Measurements from ENCODE around the gene HOMEZ. TPM values are rescaled to one million over a fixed set of nuclear protein-coding genes. Genes with fewer than 3 reads are reported as not detected.
"Not testable (repeated sequence)": the region's sequence is repeated elsewhere in the genome, so short reads cannot be mapped to it uniquely, and the experiment has no call there.

HOMEZ gene
- total RNA-seq, 1 donor from 2014 or later = 12.3 TPM

DNA sequence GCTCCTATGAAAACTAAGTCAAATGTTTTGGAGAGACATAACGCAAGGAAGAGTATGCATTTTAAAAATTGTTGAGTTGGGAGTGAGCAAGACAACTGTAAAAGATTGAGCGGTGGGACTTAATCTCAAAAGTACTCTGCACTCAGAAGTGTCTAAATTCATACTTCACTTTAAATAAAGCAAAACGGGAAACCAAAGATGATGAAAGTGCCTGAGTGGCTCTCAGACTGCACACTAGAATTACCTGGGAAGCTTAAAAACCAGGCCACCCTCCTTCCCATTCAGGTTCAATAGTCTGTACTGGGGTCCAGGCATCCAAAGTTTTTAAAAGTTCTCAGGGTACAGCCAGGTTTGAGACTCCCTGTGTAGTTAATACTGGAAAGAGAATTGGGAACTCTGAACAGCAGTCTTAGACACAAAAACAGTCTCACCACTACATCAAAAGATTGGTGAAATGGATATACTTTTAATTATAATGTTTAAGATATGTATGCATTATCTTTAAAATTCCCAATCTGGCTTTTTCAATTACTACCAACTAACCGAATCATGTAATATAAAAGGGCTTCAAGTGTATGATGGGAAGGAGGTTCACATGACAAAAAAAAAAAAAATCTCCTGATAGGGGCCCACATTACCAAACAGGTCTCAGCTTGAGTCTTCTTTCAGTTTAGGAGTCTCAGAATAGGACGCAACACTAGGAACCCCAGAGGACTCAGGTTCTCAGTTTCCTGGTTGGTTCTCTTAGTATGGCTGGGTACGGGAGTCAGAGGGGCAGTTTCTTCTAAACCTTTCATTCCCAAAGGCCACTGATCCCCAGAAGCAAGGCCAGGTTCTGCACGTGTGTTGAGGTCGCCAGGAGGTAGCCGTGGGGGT lies 1.0 kb downstream of the HOMEZ start:
- peak; percentile 54 for DNase-seq (ENCODE audit: low spot score)

DNA sequence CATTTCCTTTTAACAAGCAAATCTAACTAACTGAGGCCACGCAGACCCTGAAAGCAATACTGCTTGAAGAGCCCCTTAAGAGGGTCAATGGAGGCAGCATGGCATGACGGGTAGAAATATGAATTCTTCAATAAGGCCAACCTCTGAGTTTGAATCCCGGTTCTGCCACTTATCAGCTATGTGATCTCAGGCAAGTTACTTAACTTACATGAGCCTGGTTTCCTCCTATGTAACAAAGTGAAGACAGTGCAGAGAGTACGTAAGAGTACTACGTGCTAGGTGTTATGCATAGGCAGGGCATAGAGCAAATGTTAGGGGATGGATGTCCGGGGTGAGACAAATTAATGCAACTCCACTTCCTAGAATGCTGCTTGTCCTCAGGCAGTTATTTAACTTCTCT lies 4.7 kb downstream of the HOMEZ start:
- DNase-seq (ENCODE audit: low spot score) = no peak

DNA sequence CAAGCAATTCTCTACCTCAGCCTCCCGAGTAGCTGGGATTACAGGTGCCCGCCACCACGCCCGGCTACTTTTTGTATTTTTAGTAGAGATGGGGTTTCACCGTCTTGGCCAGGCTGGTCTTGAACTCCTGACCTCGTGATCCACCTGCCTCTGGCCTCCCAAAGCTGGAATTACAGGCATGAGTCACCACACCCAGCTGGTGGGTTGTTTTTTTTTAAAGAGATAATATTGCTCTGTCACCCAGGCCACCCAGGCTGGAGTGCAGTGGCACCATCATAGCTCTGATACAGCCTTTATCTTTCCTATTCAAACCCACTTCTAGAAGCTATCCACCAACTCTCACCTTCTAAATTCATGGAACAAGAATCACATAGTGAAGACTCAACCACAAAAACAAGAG lies 8.0 kb downstream of the HOMEZ start:
- DNase-seq (ENCODE audit: low spot score) = not testable (repeated sequence)

GRCh38 chr14:23277189-23277588 lies 8.7 kb downstream of the HOMEZ start:
- no peak for DNase-seq (ENCODE audit: low spot score)

- no peak for DNase-seq (ENCODE audit: low spot score)
These were observed 10.5 kb downstream of the HOMEZ start for GRCh38 chr14:23275412-23275811.

DNA sequence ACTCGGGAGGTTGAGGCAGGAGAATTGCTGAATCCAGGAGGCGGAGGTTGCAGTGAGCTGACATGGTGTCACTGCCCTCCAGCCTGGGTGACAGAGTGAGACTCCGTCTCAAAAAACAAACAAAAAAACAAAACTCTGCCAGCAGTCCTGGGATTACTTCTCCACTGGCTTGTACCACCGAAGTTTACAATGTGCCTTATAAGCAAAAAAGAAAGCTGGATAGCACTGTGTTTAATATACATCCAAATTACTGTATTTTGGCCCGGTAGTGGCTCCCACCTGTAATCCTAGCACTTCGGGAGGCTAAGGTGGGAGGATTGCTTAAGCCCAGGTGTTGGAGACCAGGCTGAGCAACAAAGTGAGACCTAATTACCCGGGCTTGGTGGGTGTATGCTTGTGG lies 16.7 kb downstream of the HOMEZ start:
- no peak for DNase-seq (ENCODE audit: low spot score)

GRCh38 chr14:23260849-23261248 lies 25.1 kb downstream of the HOMEZ start:
- DNase-seq (ENCODE audit: low spot score) = not testable (repeated sequence)

DNA sequence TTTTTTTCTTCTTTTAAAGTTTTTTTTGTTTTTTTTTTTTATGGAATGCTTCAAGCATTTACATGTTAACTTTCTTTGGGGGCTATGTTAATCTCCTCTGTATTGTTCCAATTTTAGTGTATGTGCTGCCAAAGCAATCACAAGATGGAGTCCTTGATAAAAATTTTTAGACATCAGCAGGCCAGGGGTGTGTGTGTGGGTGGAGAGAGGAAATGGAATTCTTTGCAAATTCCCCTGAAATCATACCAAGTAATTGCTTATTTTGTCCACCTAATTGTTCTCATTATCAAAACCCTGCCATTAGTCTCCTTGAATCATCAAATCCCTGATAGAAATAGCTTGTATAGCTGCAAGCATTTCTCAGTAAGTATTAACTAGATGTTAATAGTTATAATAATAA lies 26.5 kb downstream of the HOMEZ start:
- no peak for DNase-seq (ENCODE audit: low spot score)

- DNase-seq (ENCODE audit: low spot score) = no peak
These were observed 27.7 kb downstream of the HOMEZ start for GRCh38 chr14:23258256-23258655.

GRCh38 chr14:23252420-23253333 lies 33.3 kb downstream of the HOMEZ start:
- DNase-seq (ENCODE audit: low spot score) = no peak

GRCh38 chr14:23252006-23252405 lies 33.9 kb downstream of the HOMEZ start:
- DNase-seq (ENCODE audit: low spot score) = no peak

DNA sequence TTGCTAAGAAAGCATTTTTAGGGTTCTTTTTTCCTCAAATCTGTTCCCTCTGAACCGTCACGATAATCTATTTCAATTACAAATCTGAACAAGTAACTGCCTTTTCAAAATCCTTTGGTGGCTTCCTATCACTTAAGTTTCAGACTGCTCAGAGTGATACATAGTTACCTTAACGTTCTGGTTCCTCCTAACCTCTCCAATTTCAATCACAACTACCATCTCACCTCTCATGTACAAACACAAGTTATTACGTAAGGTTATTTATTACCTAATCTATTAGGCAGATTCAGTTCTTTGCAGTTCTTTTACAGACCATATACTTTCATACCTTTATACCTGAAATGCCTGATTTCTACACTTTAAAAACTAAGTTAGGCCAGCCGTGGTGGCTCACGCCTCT lies 36.1 kb downstream of the HOMEZ start:
- DNase-seq (ENCODE audit: low spot score) = no peak

GRCh38 chr14:23248601-23249000 lies 37.3 kb downstream of the HOMEZ start:
- no peak for DNase-seq (ENCODE audit: low spot score)

- DNase-seq (ENCODE audit: low spot score) = no peak
These were observed 40.6 kb downstream of the HOMEZ start for GRCh38 chr14:23245282-23245681.

GRCh38 chr14:23243066-23243465 lies 42.9 kb downstream of the HOMEZ start:
- DNase-seq (ENCODE audit: low spot score) = peak; percentile 59

GRCh38 chr14:23242076-23242475 lies 43.9 kb downstream of the HOMEZ start:
- DNase-seq (ENCODE audit: low spot score) = no peak

DNA sequence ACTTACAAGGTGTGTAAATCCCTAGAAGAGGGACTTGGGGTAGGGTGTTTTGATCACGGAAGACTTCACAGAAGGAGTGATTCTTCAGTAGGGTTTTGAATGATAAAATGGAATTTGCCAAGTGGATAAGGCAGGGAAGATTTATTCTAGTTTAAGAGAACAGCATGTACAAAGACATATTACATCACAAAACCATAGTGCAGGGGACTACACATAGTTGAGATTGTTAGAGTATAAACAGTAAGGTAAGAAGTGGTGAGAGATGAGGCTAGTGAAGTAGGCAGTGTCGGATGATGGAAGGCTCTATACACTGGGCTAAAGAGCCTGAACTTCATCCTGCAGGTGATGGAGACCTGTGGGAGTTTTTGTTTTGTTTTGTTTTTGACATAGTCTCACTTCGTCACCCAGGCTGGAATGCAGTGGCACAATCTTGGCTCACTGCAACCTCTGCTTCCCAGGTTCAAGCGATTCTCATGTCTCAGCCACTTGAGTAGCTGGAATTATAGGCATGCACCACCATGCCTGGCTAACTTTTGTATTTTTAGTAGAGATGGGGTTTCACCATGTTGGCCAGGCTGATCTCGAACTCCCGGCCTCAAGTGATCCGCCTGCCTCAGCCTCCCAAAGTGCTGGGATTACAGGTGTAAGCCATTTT lies 44.7 kb downstream of the HOMEZ start:
- not testable (repeated sequence) for DNase-seq (ENCODE audit: low spot score)

- DNase-seq (ENCODE audit: low spot score) = no peak
These were observed 45.3 kb downstream of the HOMEZ start for GRCh38 chr14:23240661-23241060.

- peak; percentile 88 for DNase-seq (ENCODE audit: low spot score)
These were observed 47.9 kb downstream of the HOMEZ start, which contains the start of gene RNF212B for GRCh38 chr14:23237772-23238594. TSS of gene RNF212B (plus strand) at chr14:23237936. CDS start at chr14:23240346, 2,410 bp downstream.

GRCh38 chr14:23232241-23232808 lies 53.6 kb downstream of the HOMEZ start:
- DNase-seq (ENCODE audit: low spot score) = not testable (repeated sequence)

DNA sequence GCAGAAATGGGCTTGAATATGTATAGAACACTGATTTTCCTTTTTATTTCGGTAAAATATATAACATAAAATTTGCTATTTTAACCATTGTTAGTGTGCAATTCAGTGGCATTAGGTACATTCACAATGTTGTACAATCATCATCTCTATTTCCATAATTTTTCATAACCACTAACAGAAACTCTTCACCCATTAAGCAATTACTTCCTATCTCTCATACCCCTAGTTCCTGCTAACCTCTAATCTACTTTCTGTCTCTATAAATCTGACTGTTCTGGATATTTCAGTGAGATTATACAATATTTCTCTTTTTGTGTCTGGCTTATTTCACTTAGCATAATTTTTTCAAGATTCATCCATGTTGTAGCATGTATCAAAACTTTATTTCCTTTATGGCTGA lies 57.1 kb downstream of the HOMEZ start:
- DNase-seq (ENCODE audit: low spot score) = no peak
